Panc1 (cell line): ENCODE data around the gene MREG. TPM values are rescaled to one million over a fixed set of nuclear protein-coding genes. Genes with fewer than 3 reads are reported as not detected.

Source experiments
- ATAC-seq: fragments of 200-7000 bp; cut with Tn5 transposase; 2 replicates; pipeline ENCODE4 v1.9.1; 2020; ENCODE audit warnings: mild to moderate bottlenecking, moderate library complexity
- BruUV-seq: library from RNA; stranded (reverse); fragments of 400-500 nt; replicated peaks from 2 replicates; lab custom pipeline; 2021; lab: Mats Ljungman, UMichigan
- CTCF ChIA-PET: fragments of 300-600 bp; sonication (Branson Sonifier 250); formaldehyde crosslinking; loops from one replicate; lab custom pipeline; 2022; ENCODE audit warnings: antibody characterized with exemption; lab: Charles Lee
- POLR2A ChIA-PET: fragments of 300-600 bp; sonication (Branson Sonifier 250); formaldehyde crosslinking; loops from one replicate; lab custom pipeline; 2022; ENCODE audit warnings: antibody characterized with exemption; lab: Charles Lee
- DNase-seq: peaks from one replicate; pipeline ENCODE4 v3.0.0-alpha.2; 2010; ENCODE audit warnings: low read depth, low spot score
- H3K27ac ChIP-seq: 2 replicates; pipeline ENCODE4 v1.5.1; 2011; ENCODE audit warnings: mild to moderate bottlenecking, low read length, inconsistent platforms
- H3K27me3 ChIP-seq: fragments of 200-500 bp; sonication (Bioruptor generic); 2 replicates; pipeline ENCODE4 v1.6.0; 2014; ENCODE audit warnings: low read length, inconsistent platforms; ENCODE audit not compliant: control insufficient read depth, insufficient read depth
- H3K36me3 ChIP-seq: fragments of 200-500 bp; sonication (Bioruptor generic); 2 replicates; pipeline ENCODE4 v1.5.1; 2014; ENCODE audit warnings: inconsistent platforms, mild to moderate bottlenecking, low read length, moderate library complexity; ENCODE audit not compliant: control insufficient read depth, insufficient read depth
- H3K4me1 ChIP-seq: 2 replicates; pipeline ENCODE4 v1.5.1; 2011; ENCODE audit warnings: inconsistent platforms, mild to moderate bottlenecking, low read length, moderate library complexity; ENCODE audit not compliant: control insufficient read depth, insufficient read depth
- H3K4me3 ChIP-seq, 2 experiments: 2 replicates each; pipeline ENCODE4 v1.5.1; 2011 to 2012; ENCODE audit warnings: low read depth in 2 of 2, low read length in 2 of 2, mild to moderate bottlenecking in 2 of 2, inconsistent platforms in 1 of 2, moderate library complexity in 1 of 2
- H3K9me3 ChIP-seq: fragments of 200-500 bp; sonication (Bioruptor generic); 2 replicates; pipeline ENCODE4 v1.5.1; 2014; ENCODE audit warnings: low read depth, mild to moderate bottlenecking, inconsistent platforms, low read length, moderate library complexity; ENCODE audit not compliant: control insufficient read depth, insufficient read depth
- CTCF ChIP-seq: fragments of 450-650 bp; IDR thresholded peaks from 2 replicates; pipeline ENCODE4 v1.5.1; 2017; ENCODE audit warnings: mild to moderate bottlenecking
- POLR2AphosphoS5 ChIP-seq: IDR thresholded peaks from 2 replicates; pipeline ENCODE4 v1.6.1; 2012; ENCODE audit warnings: mild to moderate bottlenecking, low read depth, low read length, moderate library complexity
- REST ChIP-seq, 2 experiments: IDR thresholded peaks; 2 replicates each; pipeline ENCODE4 v1.6.1; 2011 to 2012; ENCODE audit warnings: low read depth in 2 of 2, control low read depth in 1 of 2, low read length in 1 of 2, mild to moderate bottlenecking in 1 of 2, moderate library complexity in 1 of 2; ENCODE audit not compliant: insufficient read depth in 1 of 2
- SIN3A ChIP-seq: IDR thresholded peaks from 2 replicates; pipeline ENCODE4 v1.6.1; 2012; ENCODE audit warnings: low read depth, mild to moderate bottlenecking, low read length, moderate library complexity, borderline replicate concordance; ENCODE audit not compliant: insufficient read depth
- TCF7L2 ChIP-seq: IDR thresholded peaks from 2 replicates; pipeline ENCODE4 v1.6.1; 2011; ENCODE audit warnings: mild to moderate bottlenecking, low read depth, low read length, inconsistent platforms
- in situ Hi-C: cut with HindIII; loops from 2 replicates; pipeline ENCODE4 v1.10.0; 2016; ENCODE audit warnings: low sequenced_read_pairs, low pct_unique_long_range_greater_than_20kb
- intact Hi-C: fragments of 100-400 bp; cut with micrococcal nuclease; formaldehyde crosslinking; loops from one replicate; pipeline ENCODE4 v1.10.0; 2022; ENCODE audit not compliant: unreplicated experiment
- total RNA-seq: library from RNA; stranded (reverse); gene quantifications from one replicate; pipeline ENCODE4 v1.2.1, GENCODE V29; 2021; ENCODE audit not compliant: unreplicated experiment

The MREG gene
- total RNA-seq, 1 experiment from 2014 or later: 19.2 TPM

GRCh38 chr2:215899141-215900074 is 113.9 kb downstream of the MREG start:
- ChIA-PET POLR2A (no interaction called here), CTCF (no interaction called here)
- Histone ChIP-seq H3K4me1 (no peaks in the 10 kb centered on the region), H3K27me3 (no peaks in the 10 kb centered on the region; the same call in none of the 2 replicates), H3K27ac (no peak overlapping the region), H3K36me3 (no peaks in the 10 kb centered on the region), H3K9me3 (no peaks in the 10 kb centered on the region), H3K4me3 (no peak overlapping the region)
- in situ Hi-C loops (no loop called here), intact Hi-C loops (no loop called here)
- TF ChIP-seq REST (IDR thresholded peaks at IDR 0.05; ENCODE audit: insufficient read depth in 1 of 2, low read depth in 2 of 2, low read length in 1 of 2) (no peak), SIN3A (no peak), TCF7L2 (no peak), CTCF (no peak), POLR2AphosphoS5 (no peak)
- BruUV-seq: no TSS peak
- ATAC-seq (no peak), DNase-seq (no peak)

- POLR2A ChIA-PET: no interaction called here
- Histone ChIP-seq H3K27ac (no peak overlapping the region), H3K4me1 (no peaks in the 10 kb centered on the region), H3K4me3 (no peak overlapping the region), H3K9me3 (no peaks in the 10 kb centered on the region), H3K36me3 (no peaks in the 10 kb centered on the region), H3K27me3 (no peaks in the 10 kb centered on the region; the same call in 1 of the 2 replicates)
- BruUV-seq: no TSS peak
- in situ Hi-C loops: no loop called here
- CTCF ChIA-PET: no interaction called here
- DNase-seq (no peak), ATAC-seq (no peak)
- TF ChIP-seq CTCF (no peak), POLR2AphosphoS5 (no peak), TCF7L2 (no peak), SIN3A (no peak), REST (IDR thresholded peaks at IDR 0.05; ENCODE audit: insufficient read depth in 1 of 2, low read depth in 2 of 2, low read length in 1 of 2) (no peak)
- intact Hi-C loops: no loop called here
Measured at GRCh38 chr2:215898363-215898762, 115.0 kb downstream of the MREG start.
